Endothelial cell of umbilical vein (primary cell): ENCODE measurements around the gene GTPBP2.

Experiments
- CTCF ChIP-seq, 2 donors: IDR thresholded peaks; 1 replicate in 1 of 2; 2 replicates in 1 of 2; pipeline ENCODE4 v1.5.1; 2011; ENCODE audit warnings: low read length in 2 of 2, mild to moderate bottlenecking in 2 of 2, moderate library complexity in 2 of 2, control low read depth in 1 of 2, inconsistent platforms in 1 of 2, low read depth in 1 of 2; ENCODE audit not compliant: insufficient read depth in 1 of 2; ENCODE audit errors: extremely low read depth in 1 of 2
- EZH2 ChIP-seq: IDR thresholded peaks from 2 replicates; pipeline ENCODE4 v1.6.1; 2012; ENCODE audit warnings: borderline replicate concordance, low read depth, mild to moderate bottlenecking, moderate library complexity, low read length, inconsistent platforms; ENCODE audit not compliant: severe bottlenecking
- MAX ChIP-seq: IDR thresholded peaks from 2 replicates; pipeline ENCODE4 v1.6.1; 2011; ENCODE audit not compliant: insufficient read depth, insufficient read length
- POLR2A ChIP-seq: IDR thresholded peaks from 2 replicates; pipeline ENCODE4 v1.6.1; 2012; ENCODE audit warnings: low read depth, mild to moderate bottlenecking, control low read depth, low read length
- POLR2AphosphoS5 ChIP-seq: IDR thresholded peaks from 2 replicates; pipeline ENCODE4 v1.6.1; 2012; ENCODE audit warnings: low read depth, mild to moderate bottlenecking, control low read depth, low read length, moderate library complexity; ENCODE audit not compliant: insufficient read depth

GRCh38 chr6:43575772-43576551 lies 53.1 kb downstream of the GTPBP2 start, which contains the start of the genes POLH and XPO5:
- TF ChIP-seq CTCF (IDR thresholded peaks at IDR 0.05; ENCODE audit: extremely low read depth in 1 of 2, insufficient read depth in 1 of 2, low read depth in 1 of 2, low read length in 2 of 2) (no peak), POLR2A (peak; percentile 100), POLR2AphosphoS5 (peak; percentile 99), EZH2 (no peak), MAX (peak; percentile 37)
